H1 (cell line): ENCODE results near the gene POLR2L. TPM values are rescaled to one million over a fixed set of nuclear protein-coding genes. Genes with fewer than 3 reads are reported as not detected.

Source experiments
- CTCF ChIA-PET: fragments of 300-600 bp; sonication (Branson Sonifier 250); formaldehyde crosslinking; loops from one replicate; lab custom pipeline; 2021; ENCODE audit not compliant: partially characterized antibody; lab: Charles Lee
- POLR2A ChIA-PET: fragments of 300-600 bp; sonication (Branson Sonifier 250); formaldehyde crosslinking; loops from one replicate; lab custom pipeline; 2021; ENCODE audit warnings: inconsistent platforms; ENCODE audit not compliant: partially characterized antibody; lab: Charles Lee
- DNase-seq, 2 experiments: peaks; one replicate each; pipeline versions ENCODE4 v3.0.0 to v3.0.0-alpha.2; 2010 to 2022; ENCODE audit warnings: low spot score in 2 of 2, low read depth in 1 of 2, mixed read lengths in 1 of 2
- FAIRE-seq: peaks from 2 replicates; lab custom pipeline; 2011; peaks lifted over from hg19 to GRCh38; lab: Jason Lieb, UNC
- H2AFZ ChIP-seq: 2 replicates; pipeline ENCODE4 v1.8.1; 2012; ENCODE audit warnings: low read length, inconsistent platforms
- H2AK5ac ChIP-seq: 2 replicates; pipeline ENCODE4 v1.6.1; 2013; ENCODE audit warnings: low read depth, low read length
- H2BK120ac ChIP-seq: replicated peaks from 2 replicates; pipeline ENCODE3; 2013; ENCODE audit warnings: low read depth, low read length, inconsistent platforms
- H2BK12ac ChIP-seq: 2 replicates; pipeline ENCODE4 v1.6.1; 2013; ENCODE audit warnings: low read depth, low read length
- H2BK15ac ChIP-seq: 2 replicates; pipeline ENCODE4 v1.6.1; 2013; ENCODE audit warnings: low read length
- H2BK20ac ChIP-seq: 2 replicates; pipeline ENCODE4 v1.6.1; 2013; ENCODE audit warnings: low read length
- H2BK5ac ChIP-seq: 2 replicates; pipeline ENCODE4 v1.6.1; 2013; ENCODE audit warnings: low read depth, low read length
- H3K14ac ChIP-seq: 2 replicates; pipeline ENCODE4 v1.6.1; 2013; ENCODE audit warnings: inconsistent platforms; ENCODE audit not compliant: insufficient read length
- H3K18ac ChIP-seq: 2 replicates; pipeline ENCODE4 v1.6.1; 2013; ENCODE audit warnings: low read length; ENCODE audit errors: extremely low read depth
- H3K23ac ChIP-seq: 2 replicates; pipeline ENCODE4 v1.6.1; 2013; ENCODE audit warnings: inconsistent platforms; ENCODE audit not compliant: insufficient read length
- H3K23me2 ChIP-seq: 2 replicates; pipeline ENCODE4 v1.6.1; 2013; ENCODE audit warnings: low read depth, low read length
- H3K27ac ChIP-seq: 2 replicates; pipeline ENCODE4 v1.6.1; 2011; ENCODE audit warnings: low read depth, low read length, inconsistent platforms
- H3K27me3 ChIP-seq, 4 experiments: replicated peaks in 1 of 4; 1 replicate in 1 of 4; 2 replicates in 3 of 4; pipeline versions ENCODE4 v1.6.1 to v1.8.1; 2011 to 2013; ENCODE audit warnings: low read length in 3 of 4, mild to moderate bottlenecking in 3 of 4, inconsistent platforms in 2 of 4, mixed read lengths in 2 of 4, moderate library complexity in 1 of 4; ENCODE audit not compliant: control insufficient read depth in 3 of 4, insufficient read depth in 3 of 4; ENCODE audit errors: extremely low read depth in 1 of 4
- H3K36me3 ChIP-seq, 4 experiments: 2 replicates each; pipeline versions ENCODE4 v1.6.1 to v1.8.1; 2011 to 2013; ENCODE audit warnings: mild to moderate bottlenecking in 4 of 4, low read length in 3 of 4, moderate library complexity in 2 of 4, control low read depth in 1 of 4, inconsistent platforms in 1 of 4; ENCODE audit not compliant: insufficient read depth in 4 of 4, control insufficient read depth in 2 of 4
- H3K4ac ChIP-seq: replicated peaks from 2 replicates; pipeline ENCODE3; 2013; ENCODE audit warnings: low read length, low read depth, mixed read lengths, inconsistent platforms; ENCODE audit not compliant: insufficient read length
- H3K4me1 ChIP-seq, 4 experiments: replicated peaks in 1 of 4; 1 replicate in 1 of 4; 2 replicates in 3 of 4; pipeline versions ENCODE4 v1.6.1 to v1.8.1; 2011 to 2013; ENCODE audit warnings: low read length in 3 of 4, inconsistent platforms in 2 of 4, mixed read lengths in 1 of 4; ENCODE audit not compliant: insufficient read depth in 4 of 4, control insufficient read depth in 3 of 4
- H3K4me2 ChIP-seq, 2 experiments: 2 replicates each; pipeline versions ENCODE4 v1.6.1 to v1.8.1; 2011 to 2013; ENCODE audit warnings: low read depth in 2 of 2, low read length in 2 of 2, control low read depth in 1 of 2, inconsistent platforms in 1 of 2, mild to moderate bottlenecking in 1 of 2; ENCODE audit not compliant: insufficient read depth in 1 of 2
- H3K4me3 ChIP-seq, 4 experiments: fragments of 200-600, 300-600 bp in 1 of 4; sonication (generic), shearing (Covaris generic), sonication (Bioruptor Twin) in 1 of 4; 2 replicates each; pipeline versions ENCODE4 v1.5.1 to v1.8.1; 2011 to 2016; ENCODE audit warnings: low read length in 4 of 4, low read depth in 3 of 4, control low read depth in 2 of 4, inconsistent platforms in 2 of 4, mild to moderate bottlenecking in 2 of 4, mixed read lengths in 1 of 4, moderate library complexity in 1 of 4; ENCODE audit not compliant: insufficient read depth in 2 of 4; ENCODE audit errors: extremely low read depth in 1 of 4
- H3K56ac ChIP-seq: replicated peaks from 2 replicates; pipeline ENCODE3; 2013; ENCODE audit warnings: low read depth, mild to moderate bottlenecking, mixed read lengths, low read length, inconsistent platforms; ENCODE audit not compliant: insufficient read length
- H3K79me1 ChIP-seq: 2 replicates; pipeline ENCODE4 v1.6.1; 2013; ENCODE audit warnings: low read depth, low read length, control low read depth
- H3K79me2 ChIP-seq, 2 experiments: 2 replicates each; pipeline versions ENCODE4 v1.6.1 to v1.8.1; 2012 to 2013; ENCODE audit warnings: low read length in 2 of 2, mild to moderate bottlenecking in 2 of 2, inconsistent platforms in 1 of 2; ENCODE audit not compliant: insufficient read depth in 2 of 2, control insufficient read depth in 1 of 2
- H3K9ac ChIP-seq, 4 experiments: replicated peaks in 1 of 4; 1 replicate in 1 of 4; 2 replicates in 3 of 4; pipeline versions ENCODE4 v1.6.1 to v1.8.1; 2011 to 2013; ENCODE audit warnings: low read depth in 3 of 4, low read length in 3 of 4, control low read depth in 2 of 4, mild to moderate bottlenecking in 2 of 4, moderate library complexity in 2 of 4, inconsistent platforms in 1 of 4; ENCODE audit errors: extremely low read depth in 1 of 4
- H3K9me3 ChIP-seq, 2 experiments: 2 replicates each; pipeline versions ENCODE4 v1.6.1 to v1.8.1; 2012 to 2013; ENCODE audit warnings: mild to moderate bottlenecking in 2 of 2, moderate library complexity in 2 of 2, control low read depth in 1 of 2, inconsistent platforms in 1 of 2, low read depth in 1 of 2, low read length in 1 of 2, mixed read lengths in 1 of 2; ENCODE audit not compliant: insufficient read depth in 2 of 2
- H4K20me1 ChIP-seq, 2 experiments: replicated peaks in 1 of 2; 2 replicates each; pipeline versions ENCODE3 to v1.8.1; 2011 to 2013; ENCODE audit warnings: inconsistent platforms in 2 of 2, low read length in 2 of 2, mild to moderate bottlenecking in 1 of 2; ENCODE audit not compliant: insufficient read depth in 2 of 2, control insufficient read depth in 1 of 2
- H4K5ac ChIP-seq: 2 replicates; pipeline ENCODE4 v1.6.1; 2013; ENCODE audit warnings: low read length, low read depth, mixed read lengths, inconsistent platforms; ENCODE audit not compliant: insufficient read length
- H4K8ac ChIP-seq: 2 replicates; pipeline ENCODE4 v1.8.0; 2013; ENCODE audit warnings: mild to moderate bottlenecking, moderate library complexity, low read length, inconsistent platforms; ENCODE audit not compliant: insufficient read depth; ENCODE audit errors: extremely low read depth
- H4K91ac ChIP-seq: replicated peaks from 2 replicates; pipeline ENCODE3; 2013; ENCODE audit warnings: low read length, mixed read lengths, inconsistent platforms; ENCODE audit not compliant: insufficient read length
- ASH2L ChIP-seq: fragments of 200-600, 300-600 bp; sonication (generic); IDR thresholded peaks from one replicate; pipeline ENCODE4 v1.7.1; 2017; ENCODE audit warnings: low read length
- GABPA ChIP-seq: IDR thresholded peaks from 2 replicates; pipeline ENCODE4 v1.6.1; 2011; ENCODE audit warnings: mild to moderate bottlenecking, low read length, moderate library complexity, borderline replicate concordance; ENCODE audit not compliant: insufficient read depth
- WGBS, 2 experiments: shearing (Covaris generic) in 1 of 2; methylation state at CpG; one replicate each; pipeline versions ENCODE4 v1.1.6 to v1.1.7; 2013 to 2015; ENCODE audit warnings: low lambda C conversion rate in 2 of 2, mixed read lengths in 2 of 2, inconsistent platforms in 1 of 2, low coverage in 1 of 2, missing lambda C conversion rate in 1 of 2; ENCODE audit not compliant: insufficient replicate concordance in 2 of 2, insufficient coverage in 1 of 2, insufficient read length in 1 of 2; ENCODE audit errors: extremely low coverage in 1 of 2, missing lambda C conversion rate in 1 of 2; 5-methylcytosine and 5-hydroxymethylcytosine counted together
- polyA plus RNA-seq, 7 experiments: library from polyadenylated mRNA; depleted of rRNA in 3 of 7; stranded (reverse) in 5 of 7; unstranded in 2 of 7; fragments of >200 nt in 5 of 7; fragments of 200-250 nt in 2 of 7; gene quantifications; 1 replicate in 5 of 7; 2 replicates in 1 of 7; 4 replicates in 1 of 7; pipeline versions ENCODE4 v1.2.1 to v1.2.3, GENCODE V29; 2011 to 2013; ENCODE audit warnings: missing spikeins in 2 of 7, mixed read lengths in 2 of 7
- total RNA-seq: library from RNA; stranded (reverse); fragmentation: NEBNext Ultra II Directional; extraction: Animal tissue kit (Norgen Biotek cat#: 25700); gene quantifications from 2 replicates; pipeline ENCODE4 v1.2.1, GENCODE V29; 2021

Gene POLR2L
- total and polyA plus RNA-seq, 2 of the 8 experiments (the other 6 are each of a cell fraction or from before 2014, with no cell fraction given), result 140 to 151 TPM

GRCh38 chr11:831961-832528 is 10.3 kb downstream of the POLR2L start:
- Histone ChIP-seq H4K20me1 (peaks cover 2 to 15% of the 10 kb centered on the region in 2 experiments), H3K23me2 (peaks cover 34% of the 10 kb centered on the region), H2AFZ (no peak overlapping the region), H3K4me2 (peak overlapping the region; percentile 74 to 84), H3K4me3 (peak overlapping the region; percentile 33 to 76 (median 48)), H3K14ac (no peak overlapping the region), H2AK5ac (0 out of 2 replicates have a peak overlapping the region, but pooled peaks have one; percentile 19), H3K4ac (peak overlapping the region; percentile 78), H4K5ac (peak overlapping the region; percentile 84), H3K23ac (no peak overlapping the region), H3K9ac (peak overlapping the region in 1 of 4 experiments; percentile 29; a peak in 2 of 7 replicates), H2BK120ac (no peak overlapping the region), H3K36me3 (peaks cover 0 to 4% (median under 1%) of the 10 kb centered on the region in 4 experiments; a peak in 3 of 8 replicates), H3K4me1 (peaks cover 0 to 54% (median 46%) of the 10 kb centered on the region in 4 experiments; a peak in 6 of 7 replicates), H3K79me1 (no peaks in the 10 kb centered on the region; the same call in 1 of the 2 replicates), H4K8ac (peak overlapping the region; percentile 81), H2BK12ac (peak overlapping the region; percentile 10; the same call in 1 of the 2 replicates), H2BK15ac (peak overlapping the region; percentile 23; the same call in 1 of the 2 replicates), H3K18ac (peak overlapping the region; percentile 97), H3K79me2 (no peaks in the 10 kb centered on the region; a peak in 1 of 4 replicates), H3K27ac (no peak overlapping the region), H3K56ac (peak overlapping the region; percentile 59), H3K9me3 (no peaks in the 10 kb centered on the region), H2BK20ac (0 out of 2 replicates have a peak overlapping the region, but pooled peaks have one; percentile 72), H4K91ac (peak overlapping the region; percentile 87), H2BK5ac (peak overlapping the region; percentile 26; the same call in 1 of the 2 replicates), H3K27me3 (peaks cover 6 to 41% (median 31%) of the 10 kb centered on the region in 4 experiments)
- peak; percentile 19 for TF ChIP-seq ASH2L
- no peak for TF ChIP-seq GABPA
- FAIRE-seq (no peak), DNase-seq (no peak)
- ChIA-PET POLR2A (interaction anchor here (1.0 to 53.0 kb wide), 6 partner anchors 2 to 88 kb away, joined by 3 to 1917 read pairs (median 120); partner anchors contain the start of genes CD151, CEND1, CRACR2B and PIDD1), CTCF (interaction anchor here (0.6 to 2.8 kb wide), 9 partner anchors 9 to 91 kb away, joined by 3 to 10 read pairs (median 4); partner anchors contain the start of genes PNPLA2, POLR2L and TSPAN4)
- 67% methylated on average over 21 of the region's 23 CpGs; no CpG with 5 or more reads in 1 of the 2 experiments for WGBS, 2 experiments
